Measurements from ENCODE around the gene CDKAL1. TPM values are rescaled to one million over a fixed set of nuclear protein-coding genes. Genes with fewer than 3 reads are reported as not detected.

Gene CDKAL1
- total and polyA plus RNA-seq, 2 of the 8 experiments (the other 6 are each of a cell fraction or from before 2014, with no cell fraction given) = 8.4 to 24.6 TPM

DNA sequence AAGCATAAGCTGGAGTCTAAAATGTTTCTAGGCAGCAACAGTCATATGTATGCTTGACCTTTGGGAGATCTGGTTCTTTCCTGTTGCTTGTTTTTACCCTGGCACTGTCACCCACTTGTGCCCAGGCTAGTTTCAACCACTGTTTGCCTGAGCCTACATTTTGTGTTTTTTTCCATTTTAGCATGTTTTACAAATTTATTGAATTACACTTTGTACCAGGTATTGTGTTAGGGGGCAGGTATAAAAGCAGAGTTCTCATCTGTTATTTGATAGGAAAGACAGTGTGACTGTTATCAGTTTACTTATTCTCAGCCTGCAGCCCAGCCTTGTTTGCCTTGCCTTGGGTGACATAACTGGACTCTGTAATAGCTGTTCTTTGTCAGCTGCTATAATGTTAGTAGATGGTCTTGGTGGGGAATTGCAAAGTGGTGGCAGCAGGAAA, 147.0 kb downstream of the CDKAL1 start:
- CTCF ChIA-PET (ENCODE audit: partially characterized antibody) = interaction anchor here (0.9 to 1.0 kb wide), 2 partner anchors 10 to 35 kb away, joined by 3 read pairs; no protein-coding TSS in a partner anchor
- Histone ChIP-seq H2AK5ac (ENCODE audit: low read depth, low read length) (no peak overlapping the region), H3K4me3 (ENCODE audit: extremely low read depth in 1 of 4, insufficient read depth in 2 of 4, low read depth in 3 of 4, low read length in 4 of 4) (no peak overlapping the region), H2AFZ (ENCODE audit: low read length) (no peak overlapping the region), H3K18ac (ENCODE audit: extremely low read depth, low read length) (no peak overlapping the region), H2BK120ac (replicated peaks; ENCODE audit: low read depth, low read length) (no peak overlapping the region), H3K36me3 (ENCODE audit: control insufficient read depth in 2 of 4, insufficient read depth in 4 of 4, low read length in 3 of 4) (no peaks in the 10 kb centered on the region), H3K4ac (replicated peaks; ENCODE audit: insufficient read length, low read depth, low read length) (no peak overlapping the region), H3K9ac (replicated peaks in 1 of 4; ENCODE audit: extremely low read depth in 1 of 4, low read depth in 3 of 4, low read length in 3 of 4) (no peak overlapping the region), H2BK12ac (ENCODE audit: low read depth, low read length) (no peak overlapping the region), H4K91ac (replicated peaks; ENCODE audit: insufficient read length, low read length) (no peak overlapping the region), H3K23ac (ENCODE audit: insufficient read length) (no peak overlapping the region), H3K27me3 (replicated peaks in 1 of 4; ENCODE audit: control insufficient read depth in 3 of 4, extremely low read depth in 1 of 4, insufficient read depth in 3 of 4, low read length in 3 of 4) (no peaks in the 10 kb centered on the region), H3K27ac (ENCODE audit: low read depth, low read length) (no peak overlapping the region), H4K8ac (ENCODE audit: extremely low read depth, insufficient read depth, low read length) (no peak overlapping the region), H4K5ac (ENCODE audit: insufficient read length, low read depth, low read length) (no peak overlapping the region), H3K79me1 (ENCODE audit: low read depth, low read length) (peaks cover 2% of the 10 kb centered on the region; the same call in 1 of the 2 replicates), H2BK15ac (ENCODE audit: low read length) (no peak overlapping the region), H3K9me3 (ENCODE audit: insufficient read depth in 2 of 2, low read depth in 1 of 2, low read length in 1 of 2) (no peaks in the 10 kb centered on the region), H3K14ac (ENCODE audit: insufficient read length) (no peak overlapping the region), H3K79me2 (ENCODE audit: control insufficient read depth in 1 of 2, insufficient read depth in 2 of 2, low read length in 2 of 2) (peaks cover 0 to 8% of the 10 kb centered on the region in 2 experiments; a peak in 1 of 4 replicates), H3K4me2 (ENCODE audit: insufficient read depth in 1 of 2, low read depth in 2 of 2, low read length in 2 of 2) (no peak overlapping the region), H2BK20ac (ENCODE audit: low read length) (no peak overlapping the region), H2BK5ac (ENCODE audit: low read depth, low read length) (no peak overlapping the region), H3K56ac (replicated peaks; ENCODE audit: insufficient read length, low read depth, low read length) (no peak overlapping the region), H3K23me2 (ENCODE audit: low read depth, low read length) (no peaks in the 10 kb centered on the region), H4K20me1 (replicated peaks in 1 of 2; ENCODE audit: control insufficient read depth in 1 of 2, insufficient read depth in 2 of 2, low read length in 2 of 2) (no peaks in the 10 kb centered on the region), H3K4me1 (replicated peaks in 1 of 4; ENCODE audit: control insufficient read depth in 3 of 4, insufficient read depth in 4 of 4, low read length in 3 of 4) (peaks cover 0 to 1% (median 0%) of the 10 kb centered on the region in 4 experiments; a peak in 1 of 7 replicates)
- DNase-seq (ENCODE audit: low read depth in 1 of 2, low spot score in 2 of 2) (no peak), FAIRE-seq (no peak)
- TF ChIP-seq RBBP5 (IDR thresholded peaks at IDR 0.05; ENCODE audit: borderline replicate concordance, low read depth, low read length) (no peak), NRF1 (IDR thresholded peaks at IDR 0.05; ENCODE audit: low read depth, low read length) (no peak), POLR2A (IDR thresholded peaks at IDR 0.05; ENCODE audit: control extremely low read depth in 1 of 2, low read depth in 2 of 2, low read length in 2 of 2) (no peak), SRF (IDR thresholded peaks at IDR 0.05; ENCODE audit: low read depth, low read length) (no peak), SIX5 (IDR thresholded peaks at IDR 0.05; ENCODE audit: low read depth, low read length) (no peak), SUZ12 (IDR thresholded peaks at IDR 0.05; ENCODE audit: low read length) (no peak), FOSL1 (IDR thresholded peaks at IDR 0.05; ENCODE audit: insufficient read depth, low read depth, low read length) (no peak), TEAD4 (IDR thresholded peaks at IDR 0.05; ENCODE audit: low read depth, low read length) (no peak)
- TF ChIP-seq, protein P1, sequence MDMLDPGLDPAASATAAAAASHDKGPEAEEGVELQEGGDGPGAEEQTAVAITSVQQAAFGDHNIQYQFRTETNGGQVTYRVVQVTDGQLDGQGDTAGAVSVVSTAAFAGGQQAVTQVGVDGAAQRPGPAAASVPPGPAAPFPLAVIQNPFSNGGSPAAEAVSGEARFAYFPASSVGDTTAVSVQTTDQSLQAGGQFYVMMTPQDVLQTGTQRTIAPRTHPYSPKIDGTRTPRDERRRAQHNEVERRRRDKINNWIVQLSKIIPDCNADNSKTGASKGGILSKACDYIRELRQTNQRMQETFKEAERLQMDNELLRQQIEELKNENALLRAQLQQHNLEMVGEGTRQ (IDR thresholded peaks at IDR 0.05; ENCODE audit: low read length) = no peak
- POLR2A ChIA-PET (ENCODE audit: partially characterized antibody) = no interaction called here

Data from H1 (cell line).